Body of pancreas (tissue), 4 donors: ENCODE results near the gene FKBP10.

Source experiments
- POLR2A ChIP-seq, 3 donors: fragments of 450-650 bp; IDR thresholded peaks; one replicate each; pipeline ENCODE4 v1.6.1; 2016; ENCODE audit warnings: antibody characterized with exemption in 3 of 3, mild to moderate bottlenecking in 2 of 3
- TF ChIP-seq, protein P1 (sequence below), 7 experiments: fragments of 450-650 bp in 4 of 7; fragments of 200-600 bp in 3 of 7; sonication (generic) in 3 of 7; IDR thresholded peaks; one replicate each; pipeline ENCODE4 v1.5.1; 2016 to 2019; ENCODE audit warnings: antibody characterized with exemption in 7 of 7

DNA sequence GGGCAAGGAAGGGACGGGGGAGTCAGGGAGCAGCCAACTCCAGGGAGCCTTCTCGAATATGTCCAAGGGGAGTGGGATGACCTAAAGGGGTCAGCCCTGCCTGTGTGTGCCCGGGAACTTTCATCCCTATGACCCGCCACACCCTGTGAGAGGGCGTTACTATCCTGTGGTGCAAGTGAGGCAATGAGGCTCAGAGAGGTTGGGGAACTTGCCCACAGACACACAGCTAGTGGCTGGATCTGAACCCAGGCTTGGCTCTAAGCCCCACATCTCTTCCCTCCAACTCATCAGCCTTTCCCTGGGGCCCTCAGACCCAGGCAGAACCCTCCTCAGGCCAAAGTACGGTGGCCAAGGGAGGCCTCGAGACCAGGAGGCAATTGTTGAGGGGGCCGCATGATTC lies 49.5 kb upstream of the FKBP10 start:
- TF ChIP-seq, protein P1, sequence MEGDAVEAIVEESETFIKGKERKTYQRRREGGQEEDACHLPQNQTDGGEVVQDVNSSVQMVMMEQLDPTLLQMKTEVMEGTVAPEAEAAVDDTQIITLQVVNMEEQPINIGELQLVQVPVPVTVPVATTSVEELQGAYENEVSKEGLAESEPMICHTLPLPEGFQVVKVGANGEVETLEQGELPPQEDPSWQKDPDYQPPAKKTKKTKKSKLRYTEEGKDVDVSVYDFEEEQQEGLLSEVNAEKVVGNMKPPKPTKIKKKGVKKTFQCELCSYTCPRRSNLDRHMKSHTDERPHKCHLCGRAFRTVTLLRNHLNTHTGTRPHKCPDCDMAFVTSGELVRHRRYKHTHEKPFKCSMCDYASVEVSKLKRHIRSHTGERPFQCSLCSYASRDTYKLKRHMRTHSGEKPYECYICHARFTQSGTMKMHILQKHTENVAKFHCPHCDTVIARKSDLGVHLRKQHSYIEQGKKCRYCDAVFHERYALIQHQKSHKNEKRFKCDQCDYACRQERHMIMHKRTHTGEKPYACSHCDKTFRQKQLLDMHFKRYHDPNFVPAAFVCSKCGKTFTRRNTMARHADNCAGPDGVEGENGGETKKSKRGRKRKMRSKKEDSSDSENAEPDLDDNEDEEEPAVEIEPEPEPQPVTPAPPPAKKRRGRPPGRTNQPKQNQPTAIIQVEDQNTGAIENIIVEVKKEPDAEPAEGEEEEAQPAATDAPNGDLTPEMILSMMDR (IDR thresholded peaks at IDR 0.05): no peak
- TF ChIP-seq POLR2A (IDR thresholded peaks at IDR 0.05): no peak
